ENCODE results near the gene OLIG2. TPM values are rescaled to one million over a fixed set of nuclear protein-coding genes. Genes with fewer than 3 reads are reported as not detected.

The OLIG2 gene
- total RNA-seq, 1 donor from 2014 or later: 2.5 TPM

- Histone ChIP-seq H3K79me2 (ENCODE audit: insufficient read depth, low read length) (no peaks in the 10 kb centered on the region), H3K4me1 (ENCODE audit: insufficient read depth, low read length) (peaks cover 19% of the 10 kb centered on the region), H3K27me3 (ENCODE audit: insufficient read depth, low read length) (peaks cover 4% of the 10 kb centered on the region), H3K4me2 (ENCODE audit: low read length) (peak overlapping the region; percentile 68), H3K27ac (ENCODE audit: low read depth, low read length) (no peak overlapping the region), H3K9me3 (ENCODE audit: insufficient read depth, low read depth, low read length) (no peaks in the 10 kb centered on the region), H3K9ac (ENCODE audit: low read length) (no peak overlapping the region), H4K20me1 (ENCODE audit: insufficient read depth, low read length) (no peaks in the 10 kb centered on the region), H2AFZ (ENCODE audit: low read depth, low read length) (no peak overlapping the region), H3K36me3 (ENCODE audit: insufficient read depth, low read length) (no peaks in the 10 kb centered on the region), H3K4me3 (ENCODE audit: insufficient read depth, low read depth, low read length) (no peak overlapping the region)
- H3K27ac Mint-ChIP-seq (ENCODE audit: unreplicated experiment): peak overlapping the region; percentile 77
- no peak for FAIRE-seq
- no peak for TF ChIP-seq CTCF (IDR thresholded peaks at IDR 0.05; ENCODE audit: insufficient read depth, low read depth, low read length)
- no peak for TF ChIP-seq EZH2 (IDR thresholded peaks at IDR 0.05; ENCODE audit: insufficient read depth, low read length)
- H3K27me3 Mint-ChIP-seq (ENCODE audit: low read depth, unreplicated experiment): peaks cover 7% of the 10 kb centered on the region
- peaks cover 27% of the 10 kb centered on the region for H3K4me1 Mint-ChIP-seq (ENCODE audit: low read depth, unreplicated experiment)
- no peaks in the 10 kb centered on the region for H3K36me3 Mint-ChIP-seq (ENCODE audit: low read depth, unreplicated experiment)
- DNase-seq (ENCODE audit: low read depth): peak; percentile 27
- no peak overlapping the region for H3K4me3 Mint-ChIP-seq (ENCODE audit: unreplicated experiment)
- H3K9me3 Mint-ChIP-seq (ENCODE audit: unreplicated experiment): no peaks in the 10 kb centered on the region
These were observed 16.2 kb downstream of the OLIG2 start for GRCh38 chr21:33041981-33042380.

GRCh38 chr21:33042812-33043211, 17.1 kb downstream of the OLIG2 start:
- Mint-ChIP-seq H3K27ac (ENCODE audit: unreplicated experiment) (peak overlapping the region; percentile 38), H3K4me1 (ENCODE audit: low read depth, unreplicated experiment) (peaks cover 21% of the 10 kb centered on the region), H3K27me3 (ENCODE audit: low read depth, unreplicated experiment) (peaks cover 12% of the 10 kb centered on the region), H3K36me3 (ENCODE audit: low read depth, unreplicated experiment) (no peaks in the 10 kb centered on the region), H3K4me3 (ENCODE audit: unreplicated experiment) (no peak overlapping the region), H3K9me3 (ENCODE audit: unreplicated experiment) (no peaks in the 10 kb centered on the region)
- H3K27ac ChIP-seq (ENCODE audit: low read depth, low read length): peak overlapping the region; percentile 28
- no peaks in the 10 kb centered on the region for H3K36me3 ChIP-seq (ENCODE audit: insufficient read depth, low read length)
- TF ChIP-seq CTCF (IDR thresholded peaks at IDR 0.05; ENCODE audit: insufficient read depth, low read depth, low read length) (no peak), EZH2 (IDR thresholded peaks at IDR 0.05; ENCODE audit: insufficient read depth, low read length) (no peak)
- DNase-seq (ENCODE audit: low read depth) (peak; percentile 93), FAIRE-seq (peak; percentile 47)
- H3K4me3 ChIP-seq (ENCODE audit: insufficient read depth, low read depth, low read length): no peak overlapping the region
- peak overlapping the region; percentile 68 for H3K4me2 ChIP-seq (ENCODE audit: low read length)
- H3K9ac ChIP-seq (ENCODE audit: low read length): no peak overlapping the region
- no peaks in the 10 kb centered on the region for H4K20me1 ChIP-seq (ENCODE audit: insufficient read depth, low read length)
- H3K27me3 ChIP-seq (ENCODE audit: insufficient read depth, low read length): peaks cover 4% of the 10 kb centered on the region
- no peak overlapping the region for H2AFZ ChIP-seq (ENCODE audit: low read depth, low read length)
- H3K4me1 ChIP-seq (ENCODE audit: insufficient read depth, low read length): peaks cover 19% of the 10 kb centered on the region
- H3K79me2 ChIP-seq (ENCODE audit: insufficient read depth, low read length): no peaks in the 10 kb centered on the region
- H3K9me3 ChIP-seq (ENCODE audit: insufficient read depth, low read depth, low read length): no peaks in the 10 kb centered on the region

GRCh38 chr21:33046455-33046854, 20.7 kb downstream of the OLIG2 start:
- DNase-seq (ENCODE audit: low read depth) (no peak), FAIRE-seq (no peak)
- Histone ChIP-seq H4K20me1 (ENCODE audit: insufficient read depth, low read length) (no peaks in the 10 kb centered on the region), H3K4me2 (ENCODE audit: low read length) (no peak overlapping the region), H2AFZ (ENCODE audit: low read depth, low read length) (no peak overlapping the region), H3K9me3 (ENCODE audit: insufficient read depth, low read depth, low read length) (no peaks in the 10 kb centered on the region), H3K4me1 (ENCODE audit: insufficient read depth, low read length) (peaks cover 19% of the 10 kb centered on the region), H3K4me3 (ENCODE audit: insufficient read depth, low read depth, low read length) (no peak overlapping the region), H3K27ac (ENCODE audit: low read depth, low read length) (no peak overlapping the region), H3K79me2 (ENCODE audit: insufficient read depth, low read length) (no peaks in the 10 kb centered on the region), H3K9ac (ENCODE audit: low read length) (no peak overlapping the region), H3K36me3 (ENCODE audit: insufficient read depth, low read length) (no peaks in the 10 kb centered on the region), H3K27me3 (ENCODE audit: insufficient read depth, low read length) (peaks cover 20% of the 10 kb centered on the region)
- TF ChIP-seq CTCF (IDR thresholded peaks at IDR 0.05; ENCODE audit: insufficient read depth, low read depth, low read length): no peak
- no peak for TF ChIP-seq EZH2 (IDR thresholded peaks at IDR 0.05; ENCODE audit: insufficient read depth, low read length)
- peaks cover 27% of the 10 kb centered on the region for H3K27me3 Mint-ChIP-seq (ENCODE audit: low read depth, unreplicated experiment)
- peaks cover 21% of the 10 kb centered on the region for H3K4me1 Mint-ChIP-seq (ENCODE audit: low read depth, unreplicated experiment)
- H3K9me3 Mint-ChIP-seq (ENCODE audit: unreplicated experiment): no peaks in the 10 kb centered on the region
- no peaks in the 10 kb centered on the region for H3K36me3 Mint-ChIP-seq (ENCODE audit: low read depth, unreplicated experiment)
- no peak overlapping the region for H3K4me3 Mint-ChIP-seq (ENCODE audit: unreplicated experiment)
- no peak overlapping the region for H3K27ac Mint-ChIP-seq (ENCODE audit: unreplicated experiment)
